WTC11 (cell line): ENCODE measurements around the gene SH3GL2. TPM values are rescaled to one million over a fixed set of nuclear protein-coding genes. Genes with fewer than 3 reads are reported as not detected.

Experiments
- AFF4 ChIP-seq: sonication (generic); formaldehyde crosslinking; IDR thresholded peaks from 2 replicates; pipeline ENCODE4 v1.8.1; 2023; ENCODE audit warnings: mild to moderate bottlenecking, missing genetic modification reagents, borderline replicate concordance
- AR ChIP-seq: fragments of 250-450 bp; sonication (Bioruptor Pico); IDR thresholded peaks from 2 replicates; pipeline ENCODE4 v1.9.0; 2021; ENCODE audit warnings: mild to moderate bottlenecking
- ARID4B ChIP-seq: sonication (generic); formaldehyde crosslinking; IDR thresholded peaks from 2 replicates; pipeline ENCODE4 v1.8.0; 2023; ENCODE audit warnings: missing genetic modification reagents, mild to moderate bottlenecking, borderline replicate concordance
- CBFB ChIP-seq: sonication (generic); formaldehyde crosslinking; IDR thresholded peaks from 2 replicates; pipeline ENCODE4 v1.8.1; 2022; ENCODE audit warnings: mild to moderate bottlenecking, low read depth, missing genetic modification reagents
- E2F4 ChIP-seq: sonication (generic); formaldehyde crosslinking; IDR thresholded peaks from 2 replicates; pipeline ENCODE4 v1.8.1; 2022; ENCODE audit warnings: low read depth, mild to moderate bottlenecking, moderate library complexity, missing genetic modification reagents, borderline replicate concordance
- FOXK1 ChIP-seq: sonication (generic); formaldehyde crosslinking; IDR thresholded peaks from 2 replicates; pipeline ENCODE4 v1.8.0; 2022; ENCODE audit warnings: mild to moderate bottlenecking, moderate library complexity, missing genetic modification reagents
- FOXP1 ChIP-seq: sonication (generic); formaldehyde crosslinking; IDR thresholded peaks from 2 replicates; pipeline ENCODE4 v1.8.0; 2022; ENCODE audit warnings: missing genetic modification reagents, mild to moderate bottlenecking, moderate library complexity, borderline replicate concordance
- FOXP4 ChIP-seq: sonication (generic); formaldehyde crosslinking; IDR thresholded peaks from 2 replicates; pipeline ENCODE4 v1.8.0; 2022; ENCODE audit warnings: mild to moderate bottlenecking, missing genetic modification reagents
- GABPB1 ChIP-seq: sonication (generic); formaldehyde crosslinking; IDR thresholded peaks from 2 replicates; pipeline ENCODE4 v1.8.1; 2023; ENCODE audit warnings: mild to moderate bottlenecking, missing genetic modification reagents
- HMGA2 ChIP-seq: fragments of 250-450 bp; sonication (Bioruptor Pico); IDR thresholded peaks from 2 replicates; pipeline ENCODE4 v1.4.0; 2021; ENCODE audit warnings: mild to moderate bottlenecking, moderate library complexity
- MAX ChIP-seq: sonication (generic); formaldehyde crosslinking; IDR thresholded peaks from 2 replicates; pipeline ENCODE4 v1.8.0; 2022; ENCODE audit warnings: mild to moderate bottlenecking, missing genetic modification reagents
- NR2C2 ChIP-seq: sonication (generic); formaldehyde crosslinking; IDR thresholded peaks from 2 replicates; pipeline ENCODE4 v1.8.0; 2022; ENCODE audit warnings: mild to moderate bottlenecking, missing genetic modification reagents
- RORB ChIP-seq: fragments of 250-450 bp; sonication (Bioruptor Pico); IDR thresholded peaks from 2 replicates; pipeline ENCODE4 v1.9.0; 2021; ENCODE audit warnings: mild to moderate bottlenecking
- SMAD4 ChIP-seq: sonication (generic); formaldehyde crosslinking; IDR thresholded peaks from 2 replicates; pipeline ENCODE4 v1.8.0; 2022; ENCODE audit warnings: mild to moderate bottlenecking, missing genetic modification reagents
- TEAD1 ChIP-seq: sonication (generic); formaldehyde crosslinking; IDR thresholded peaks from 2 replicates; pipeline ENCODE4 v1.8.0; 2022; ENCODE audit warnings: mild to moderate bottlenecking, missing genetic modification reagents
- TP53 ChIP-seq: sonication (generic); formaldehyde crosslinking; IDR thresholded peaks from 2 replicates; pipeline ENCODE4 v1.8.1; 2023; ENCODE audit warnings: mild to moderate bottlenecking, missing genetic modification reagents
- ZNF219 ChIP-seq: sonication (generic); formaldehyde crosslinking; IDR thresholded peaks from 2 replicates; pipeline ENCODE4 v1.8.0; 2023; ENCODE audit warnings: missing genetic modification reagents, mild to moderate bottlenecking, borderline replicate concordance
- ZNF671 ChIP-seq: fragments of 250-450 bp; sonication (Bioruptor Pico); IDR thresholded peaks from 2 replicates; pipeline ENCODE4 v1.8.0; 2021; ENCODE audit warnings: mild to moderate bottlenecking
- total RNA-seq: library from RNA; stranded (reverse); gene quantifications from 3 replicates; pipeline ENCODE4 v1.2.3, GENCODE V29; 2021
- TF ChIP-seq, protein P1 (sequence below): sonication (generic); formaldehyde crosslinking; IDR thresholded peaks from 2 replicates; pipeline ENCODE4 v1.8.1; 2023; ENCODE audit warnings: mild to moderate bottlenecking, missing genetic modification reagents
- TF ChIP-seq, protein P2 (sequence below): sonication (generic); formaldehyde crosslinking; IDR thresholded peaks from 2 replicates; pipeline ENCODE4 v1.8.1; 2023; ENCODE audit warnings: mild to moderate bottlenecking, missing genetic modification reagents, moderate library complexity

The SH3GL2 gene
- total RNA-seq, 1 experiment from 2014 or later, result 4.2 TPM

DNA sequence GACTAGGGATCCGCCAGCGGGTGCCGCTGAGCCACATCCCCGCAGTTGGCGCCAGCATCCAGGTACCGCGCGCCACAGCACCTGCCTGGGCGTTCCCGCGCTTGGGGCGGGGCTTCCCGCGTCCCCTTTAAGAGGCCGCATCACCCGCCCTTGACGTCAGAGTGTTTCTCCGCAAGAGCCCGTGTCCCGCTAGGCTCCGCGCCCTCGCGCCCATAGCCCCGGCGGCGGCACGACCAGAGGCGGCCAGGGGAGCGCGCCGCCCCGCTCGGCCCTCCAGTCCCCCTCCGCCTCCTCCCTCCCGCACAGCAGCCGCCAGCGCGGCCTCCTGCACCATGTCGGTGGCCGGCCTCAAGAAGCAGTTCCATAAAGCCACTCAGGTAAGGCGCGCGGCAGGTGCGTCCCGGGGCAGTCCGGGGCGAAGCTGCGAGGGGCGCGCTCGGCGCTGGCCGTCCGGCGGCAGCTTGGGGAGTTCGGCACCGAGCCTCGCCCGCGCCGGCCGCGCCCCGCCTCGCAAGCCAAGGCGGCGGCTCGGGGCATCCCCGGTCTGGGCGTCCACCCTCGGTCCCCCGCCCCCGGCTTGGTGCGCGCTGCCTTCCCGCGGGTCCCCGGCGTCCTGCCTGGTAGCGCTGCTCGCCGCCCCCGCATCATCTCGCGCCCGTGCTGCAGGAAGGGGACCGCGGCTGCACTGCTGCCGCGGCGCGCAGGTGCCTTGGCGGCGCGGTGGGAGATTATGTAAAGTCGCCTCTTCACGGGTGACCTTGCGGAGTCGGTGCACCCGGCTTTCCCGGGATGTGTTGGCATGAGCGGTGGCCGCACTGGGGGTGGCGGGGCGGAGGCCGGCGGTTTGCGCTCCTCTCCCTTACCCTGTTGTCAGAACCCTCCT, at the start of gene SH3GL2 (continued):
- peak; percentile 95 for TF ChIP-seq ARID4B (CRISPR knock-in tag)
- peak; percentile 57; the same call in 1 of the 2 replicates for TF ChIP-seq FOXP4 (CRISPR knock-in tag)
- TF ChIP-seq ZNF219 (CRISPR knock-in tag), result 0 out of 2 replicates have a peak, but pooled peaks have one; percentile 41
- TF ChIP-seq FOXK1 (CRISPR knock-in tag), result peak; percentile 82; the same call in 1 of the 2 replicates
- peak; percentile 95 for TF ChIP-seq MAX
- TF ChIP-seq SMAD4 (CRISPR knock-in tag), result no peak; the same call in 1 of the 2 replicates
- TF ChIP-seq E2F4 (CRISPR knock-in tag), result peak; percentile 69; the same call in 1 of the 2 replicates
- TF ChIP-seq FOXP1 (CRISPR knock-in tag), result peak; percentile 73
- TF ChIP-seq AR (CRISPR knock-in tag), result no peak
- TF ChIP-seq ZNF671 (CRISPR knock-in tag), result no peak
- TF ChIP-seq, protein P1, sequence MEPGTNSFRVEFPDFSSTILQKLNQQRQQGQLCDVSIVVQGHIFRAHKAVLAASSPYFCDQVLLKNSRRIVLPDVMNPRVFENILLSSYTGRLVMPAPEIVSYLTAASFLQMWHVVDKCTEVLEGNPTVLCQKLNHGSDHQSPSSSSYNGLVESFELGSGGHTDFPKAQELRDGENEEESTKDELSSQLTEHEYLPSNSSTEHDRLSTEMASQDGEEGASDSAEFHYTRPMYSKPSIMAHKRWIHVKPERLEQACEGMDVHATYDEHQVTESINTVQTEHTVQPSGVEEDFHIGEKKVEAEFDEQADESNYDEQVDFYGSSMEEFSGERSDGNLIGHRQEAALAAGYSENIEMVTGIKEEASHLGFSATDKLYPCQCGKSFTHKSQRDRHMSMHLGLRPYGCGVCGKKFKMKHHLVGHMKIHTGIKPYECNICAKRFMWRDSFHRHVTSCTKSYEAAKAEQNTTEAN (CRISPR knock-in tag), result no peak
- peak; percentile 88 for TF ChIP-seq TP53
- TF ChIP-seq NR2C2 (CRISPR knock-in tag), result peak; percentile 45; the same call in 1 of the 2 replicates
- TF ChIP-seq GABPB1 (CRISPR knock-in tag), result no peak
- TF ChIP-seq, protein P2, sequence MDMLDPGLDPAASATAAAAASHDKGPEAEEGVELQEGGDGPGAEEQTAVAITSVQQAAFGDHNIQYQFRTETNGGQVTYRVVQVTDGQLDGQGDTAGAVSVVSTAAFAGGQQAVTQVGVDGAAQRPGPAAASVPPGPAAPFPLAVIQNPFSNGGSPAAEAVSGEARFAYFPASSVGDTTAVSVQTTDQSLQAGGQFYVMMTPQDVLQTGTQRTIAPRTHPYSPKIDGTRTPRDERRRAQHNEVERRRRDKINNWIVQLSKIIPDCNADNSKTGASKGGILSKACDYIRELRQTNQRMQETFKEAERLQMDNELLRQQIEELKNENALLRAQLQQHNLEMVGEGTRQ (CRISPR knock-in tag), result peak; percentile 56; the same call in 1 of the 2 replicates
- TF ChIP-seq AFF4 (CRISPR knock-in tag), result peak; percentile 92; the same call in 1 of the 2 replicates
- 0 out of 2 replicates have a peak, but pooled peaks have one; percentile 42 for TF ChIP-seq CBFB
- TF ChIP-seq HMGA2 (CRISPR knock-in tag), result no peak
- peak; percentile 90 for TF ChIP-seq TEAD1 (CRISPR knock-in tag)
- no peak for TF ChIP-seq RORB (CRISPR knock-in tag)
